ENCODE measurements around the gene OR52H1.
"Not testable (repeated sequence)": the region's sequence is repeated elsewhere in the genome, so short reads cannot be mapped to it uniquely, and the experiment has no call there.

OR52H1 gene

DNA sequence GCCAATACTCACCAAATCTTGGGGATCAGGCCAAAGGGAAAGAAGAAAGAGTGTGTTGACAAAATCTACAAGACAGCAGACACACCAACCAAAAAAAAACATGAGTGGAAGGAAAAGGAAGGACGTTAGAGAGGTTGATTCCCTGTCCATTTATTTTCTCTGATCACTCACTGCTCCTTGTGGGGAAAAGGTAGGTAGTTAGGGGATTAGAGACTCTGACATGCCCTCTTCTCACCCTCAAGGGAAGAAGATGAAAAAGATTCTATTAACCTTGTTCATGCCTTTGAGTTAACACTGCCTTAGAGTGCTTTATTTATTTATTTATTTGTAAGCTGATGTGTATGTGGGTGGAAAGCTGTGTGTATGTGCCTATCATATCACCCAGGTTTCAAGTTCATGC is at the start of gene OR52H1:
OR52H1 (minus strand) TSS at position 101 of the 400 bp plus-strand sequence. CDS start 3,035 bp downstream, outside the sequence.
- DNase-seq (ENCODE audit: low spot score) = no peak

DNA sequence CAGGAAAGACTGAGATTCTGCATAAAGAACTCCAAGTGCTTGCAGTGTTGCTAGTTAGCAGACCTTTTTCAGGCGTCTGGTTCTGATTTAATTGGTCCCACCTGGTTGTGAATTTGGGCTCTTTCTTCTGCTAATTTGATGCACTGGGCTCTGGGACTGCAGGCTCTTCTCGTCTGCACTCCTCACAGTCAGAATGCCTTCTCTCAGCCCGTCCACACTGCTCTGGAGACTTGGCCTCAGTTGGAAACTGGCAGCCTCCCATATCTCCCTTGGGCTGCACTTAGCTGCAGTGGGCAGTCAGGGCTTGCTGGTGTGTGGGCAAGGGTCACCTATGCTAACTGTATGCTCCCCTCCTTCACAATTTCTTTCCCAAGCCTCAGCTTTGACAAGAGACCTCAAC is 49.6 kb upstream of the OR52H1 start:
- no peak for DNase-seq (ENCODE audit: low spot score)

GRCh38 chr11:5596607-5597201 is 48.4 kb upstream of the OR52H1 start, which contains the start of gene TRIM6:
Gene TRIM6 (plus strand): TSS chr11:5596637. CDS start chr11:5596898, 261 bp downstream.
- no peak for DNase-seq (ENCODE audit: low spot score)

DNA sequence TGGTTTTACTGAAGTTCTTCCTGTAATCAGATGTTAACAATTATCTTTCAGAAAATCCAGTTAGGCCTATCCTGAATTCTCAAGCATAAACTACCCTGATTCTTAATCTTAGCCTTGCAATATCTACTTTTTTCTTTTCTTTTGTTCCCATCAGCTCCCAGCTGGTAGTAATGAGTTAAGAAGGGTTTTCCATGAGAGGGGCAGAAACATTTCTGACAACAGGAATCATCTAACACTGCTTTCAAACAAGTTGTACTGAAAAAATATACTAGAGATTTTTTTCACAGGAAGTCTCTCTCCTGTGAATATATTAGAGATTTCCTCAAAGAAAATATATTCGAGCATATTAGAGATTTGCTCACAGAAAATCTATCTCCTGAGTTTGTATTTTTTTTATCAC is 44.8 kb upstream of the OR52H1 start:
- no peak for DNase-seq (ENCODE audit: low spot score)

DNA sequence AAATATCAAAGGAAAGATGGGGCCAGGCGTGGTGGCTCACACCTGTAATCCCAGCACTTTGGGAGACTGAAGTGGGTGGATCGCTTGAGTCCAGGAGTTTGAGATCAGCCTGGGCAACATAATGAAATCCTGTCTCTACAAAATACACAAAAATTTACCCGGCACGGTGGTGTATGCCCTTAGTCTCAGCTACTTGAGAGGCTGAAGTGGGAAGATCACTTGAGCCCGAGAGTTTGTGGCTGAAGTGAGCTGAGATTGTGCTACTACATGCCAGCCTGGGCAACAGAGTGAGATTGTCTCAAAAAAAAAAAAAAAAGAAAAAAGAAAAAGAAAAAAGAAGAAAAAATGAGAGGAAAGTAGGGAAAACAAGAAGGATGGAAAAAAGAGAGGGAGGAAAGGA is 44.3 kb upstream of the OR52H1 start:
- no peak for DNase-seq (ENCODE audit: low spot score)

- no peak for DNase-seq (ENCODE audit: low spot score)
Observed at GRCh38 chr11:5591613-5592012, 43.3 kb upstream of the OR52H1 start.

GRCh38 chr11:5589906-5590305 is 41.6 kb upstream of the OR52H1 start:
- not testable (repeated sequence) for DNase-seq (ENCODE audit: low spot score)

GRCh38 chr11:5584458-5584857 is 36.1 kb upstream of the OR52H1 start:
- not testable (repeated sequence) for DNase-seq (ENCODE audit: low spot score)

- no peak for DNase-seq (ENCODE audit: low spot score)
Observed at GRCh38 chr11:5581014-5581413, 32.7 kb upstream of the OR52H1 start.

- no peak for DNase-seq (ENCODE audit: low spot score)
Observed at GRCh38 chr11:5580577-5580976, 32.2 kb upstream of the OR52H1 start, which contains the start of gene OR52B6. Gene OR52B6 (plus strand): TSS chr11:5580877. CDS start chr11:5580877, 0 bp downstream.

DNA sequence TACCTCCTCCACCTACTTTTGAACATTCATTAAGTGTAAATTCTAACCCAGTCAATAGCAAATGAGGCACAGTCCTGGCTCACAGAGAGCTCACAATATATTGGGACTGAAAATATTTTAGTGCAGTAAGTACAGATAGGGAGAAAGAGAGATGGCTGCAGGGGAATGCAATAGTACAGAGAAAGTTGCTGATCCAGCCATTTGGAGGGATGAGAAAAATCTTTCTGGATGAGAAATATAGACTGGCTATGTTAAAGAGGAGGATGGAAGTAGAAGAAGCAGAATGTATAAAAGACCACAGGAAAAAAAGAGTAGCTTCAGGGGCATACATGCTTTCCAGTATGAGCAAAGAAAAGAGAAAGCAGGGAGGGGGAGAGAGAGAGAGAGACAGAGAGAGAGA is 28.8 kb upstream of the OR52H1 start:
- no peak for DNase-seq (ENCODE audit: low spot score)

GRCh38 chr11:5575152-5575551 is 26.8 kb upstream of the OR52H1 start:
- no peak for DNase-seq (ENCODE audit: low spot score)

GRCh38 chr11:5574654-5575053 is 26.3 kb upstream of the OR52H1 start:
- DNase-seq (ENCODE audit: low spot score) = no peak

GRCh38 chr11:5564259-5565019 is 16.1 kb upstream of the OR52H1 start:
- DNase-seq (ENCODE audit: low spot score) = peak; percentile 47

DNA sequence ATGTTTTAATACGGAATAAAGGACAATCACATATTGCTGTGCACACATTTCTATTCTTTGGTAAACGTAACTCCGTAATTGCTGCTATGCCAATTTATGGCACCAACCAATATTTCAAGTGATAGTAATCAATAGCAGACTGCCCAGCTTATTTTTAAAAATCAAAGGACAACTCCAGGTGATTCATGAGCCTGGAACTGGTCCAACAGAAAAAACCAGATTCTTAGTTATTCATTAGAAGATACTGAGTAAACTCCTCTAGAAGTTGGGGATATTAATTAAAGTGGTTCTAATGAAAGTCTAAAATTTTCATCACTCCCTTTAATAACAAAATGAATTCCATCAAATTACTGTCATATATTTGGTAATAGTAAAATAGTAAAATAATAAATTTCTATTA is 9.4 kb upstream of the OR52H1 start:
- DNase-seq (ENCODE audit: low spot score) = no peak

GRCh38 chr11:5556596-5557188 is 8.4 kb upstream of the OR52H1 start:
- DNase-seq (ENCODE audit: low spot score) = no peak

DNA sequence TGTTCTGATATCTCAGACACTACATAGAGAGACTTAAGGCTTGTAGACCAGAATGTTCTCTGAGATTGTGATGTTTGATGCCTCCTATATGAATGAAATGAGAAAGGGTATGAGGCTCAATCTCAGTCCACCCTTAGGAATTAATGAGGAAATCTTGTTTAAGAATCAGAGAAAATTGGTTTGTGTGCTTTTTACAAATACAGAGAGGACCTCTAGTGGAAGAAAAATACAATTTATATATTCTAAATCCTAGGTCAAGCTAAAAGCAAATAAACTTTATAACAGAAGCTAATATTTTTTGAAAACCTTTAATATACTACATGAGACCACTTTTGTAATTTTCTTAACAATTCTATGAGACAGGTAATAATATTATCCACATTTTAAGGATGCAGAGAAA is 5.0 kb upstream of the OR52H1 start:
- peak; percentile 52 for DNase-seq (ENCODE audit: low spot score)

- peak; percentile 86 for DNase-seq (ENCODE audit: low spot score)
Observed at GRCh38 chr11:5550440-5551095, 2.2 kb upstream of the OR52H1 start.

- DNase-seq (ENCODE audit: low spot score) = no peak
Observed at GRCh38 chr11:5547982-5548381, 358 bp downstream of the OR52H1 start.

GRCh38 chr11:5546457-5546856 is 1.9 kb downstream of the OR52H1 start:
- no peak for DNase-seq (ENCODE audit: low spot score)

- DNase-seq (ENCODE audit: low spot score) = no peak
Observed at GRCh38 chr11:5541427-5541826, 6.9 kb downstream of the OR52H1 start.

DNA sequence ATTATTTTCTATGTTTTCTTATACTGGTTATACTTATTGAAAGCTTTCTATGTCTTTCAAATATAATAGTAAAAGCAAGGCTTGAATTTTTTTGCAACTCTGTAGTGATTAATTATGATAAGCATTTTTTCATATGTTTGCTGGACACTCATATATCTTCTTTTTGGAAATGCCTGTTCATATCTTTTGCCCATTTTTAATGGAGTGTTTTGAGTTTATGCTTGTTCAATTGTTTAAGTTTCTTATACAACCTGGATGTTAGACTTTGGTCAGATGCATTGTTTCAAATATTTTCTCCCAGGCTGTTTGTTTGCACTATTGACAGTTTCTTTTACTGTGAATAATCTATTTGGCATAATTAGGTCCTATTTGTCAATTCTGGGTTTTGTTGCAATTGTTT is 11.9 kb downstream of the OR52H1 start:
- no peak for DNase-seq (ENCODE audit: low spot score)

DNA sequence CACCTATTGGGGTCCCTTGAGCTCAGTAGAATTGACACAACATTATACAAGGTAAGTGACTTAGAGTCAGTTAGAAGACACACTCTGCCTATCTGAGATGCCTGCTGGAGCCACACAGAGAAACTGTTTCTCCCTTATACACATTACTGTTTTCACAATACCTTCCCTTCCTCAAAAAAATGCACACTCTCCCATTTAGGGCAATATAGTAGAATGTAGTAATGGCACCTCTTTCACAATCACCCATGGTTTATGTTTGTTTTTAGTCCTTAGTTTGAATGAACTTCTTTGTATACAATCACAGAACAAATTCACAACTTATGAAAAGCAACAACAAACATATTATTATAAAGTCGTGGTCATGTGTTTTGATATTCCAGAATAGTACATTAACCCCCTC is 14.3 kb downstream of the OR52H1 start:
- no peak for DNase-seq (ENCODE audit: low spot score)
